IPS DF 6.9 (cell line): ENCODE measurements around the gene FBXW11.
"Not testable (repeated sequence)": the region's sequence is repeated elsewhere in the genome, so short reads cannot be mapped to it uniquely, and the experiment has no call there.

Experiments
- DNase-seq: peaks from one replicate; pipeline ENCODE4 v3.0.0-alpha.2; 2013; ENCODE audit warnings: low read depth, low spot score
- H3K27ac ChIP-seq: one replicate; pipeline ENCODE4 v1.5.1; 2013; ENCODE audit warnings: low read length, control low read depth
- H3K27me3 ChIP-seq: 2 replicates; pipeline ENCODE4 v1.6.1; 2013; ENCODE audit warnings: mild to moderate bottlenecking, low read length; ENCODE audit not compliant: control insufficient read depth, insufficient read depth
- H3K36me3 ChIP-seq: 2 replicates; pipeline ENCODE4 v1.6.1; 2013; ENCODE audit warnings: low read length; ENCODE audit not compliant: control insufficient read depth, insufficient read depth
- H3K4me1 ChIP-seq: 2 replicates; pipeline ENCODE4 v1.6.1; 2013; ENCODE audit warnings: low read length; ENCODE audit not compliant: control insufficient read depth, insufficient read depth
- H3K4me3 ChIP-seq: 2 replicates; pipeline ENCODE4 v1.5.1; 2013; ENCODE audit warnings: mild to moderate bottlenecking, low read length
- H3K9me3 ChIP-seq: 2 replicates; pipeline ENCODE4 v1.6.1; 2013; ENCODE audit warnings: low read length, inconsistent platforms; ENCODE audit not compliant: control insufficient read depth, insufficient read depth
- WGBS: extraction: QIAGEN DNeasy Blood & Tissue Kit; methylation state at CpG from one replicate; pipeline ENCODE4 v1.1.7; 2013; ENCODE audit warnings: mixed read lengths, missing lambda C conversion rate; ENCODE audit not compliant: insufficient read length, insufficient coverage; 5-methylcytosine and 5-hydroxymethylcytosine counted together

FBXW11 gene

GRCh38 chr5:171956314-171956713 is 50.1 kb downstream of the FBXW11 start:
- WGBS: no CpG with 5 or more reads among the region's 1 CpG
- no peaks in the 10 kb centered on the region for H3K9me3 ChIP-seq
- H3K27ac ChIP-seq: no peak overlapping the region
- 0 out of 2 replicates have a peak, but pooled peaks cover 3% of the 10 kb centered on the region for H3K36me3 ChIP-seq
- H3K4me1 ChIP-seq: peaks cover 7% of the 10 kb centered on the region
- H3K27me3 ChIP-seq: no peaks in the 10 kb centered on the region
- no peak overlapping the region for H3K4me3 ChIP-seq
- no peak for DNase-seq

GRCh38 chr5:171955761-171956160 is 50.7 kb downstream of the FBXW11 start:
- H3K4me1 ChIP-seq: peaks cover 7% of the 10 kb centered on the region
- H3K27me3 ChIP-seq: no peaks in the 10 kb centered on the region
- no peaks in the 10 kb centered on the region for H3K9me3 ChIP-seq
- DNase-seq: no peak
- H3K27ac ChIP-seq: no peak overlapping the region
- 0 out of 2 replicates have a peak, but pooled peaks cover 3% of the 10 kb centered on the region for H3K36me3 ChIP-seq
- WGBS: 100% methylated on average over 1 of the region's 4 CpGs
- H3K4me3 ChIP-seq: no peak overlapping the region

- Histone ChIP-seq H3K4me1 (peaks cover 7% of the 10 kb centered on the region), H3K27ac (no peak overlapping the region), H3K9me3 (no peaks in the 10 kb centered on the region), H3K27me3 (no peaks in the 10 kb centered on the region), H3K4me3 (no peak overlapping the region), H3K36me3 (no peaks in the 10 kb centered on the region)
- no peak for DNase-seq
- no CpG with 5 or more reads among the region's 1 CpG for WGBS
Observed at GRCh38 chr5:171954721-171955120, 51.7 kb downstream of the FBXW11 start.

- Histone ChIP-seq H3K36me3 (no peaks in the 10 kb centered on the region), H3K27ac (no peak overlapping the region), H3K4me1 (peaks cover 7% of the 10 kb centered on the region)
Observed at GRCh38 chr5:171953860-171954701, 52.4 kb downstream of the FBXW11 start.

GRCh38 chr5:171952021-171952420 is 54.4 kb downstream of the FBXW11 start:
- H3K27ac ChIP-seq: no peak overlapping the region
- no peak for DNase-seq
- no CpG with 5 or more reads among the region's 5 CpGs for WGBS

More at GRCh38 chr5:171953860-171954701, 52.4 kb downstream of the FBXW11 start:
- no peak for DNase-seq
- Histone ChIP-seq H3K9me3 (no peaks in the 10 kb centered on the region), H3K4me3 (no peak overlapping the region), H3K27me3 (no peaks in the 10 kb centered on the region)
- WGBS: no CpG with 5 or more reads among the region's 2 CpGs

GRCh38 chr5:171951218-171951617 is 55.2 kb downstream of the FBXW11 start:
- Histone ChIP-seq H3K36me3 (no peaks in the 10 kb centered on the region), H3K4me3 (no peak overlapping the region), H3K27me3 (no peaks in the 10 kb centered on the region), H3K9me3 (no peaks in the 10 kb centered on the region), H3K4me1 (peaks cover 3% of the 10 kb centered on the region; the same call in 1 of the 2 replicates), H3K27ac (no peak overlapping the region)
- WGBS: no CpG with 5 or more reads among the region's 4 CpGs
- no peak for DNase-seq

More at GRCh38 chr5:171952021-171952420, 54.4 kb downstream of the FBXW11 start:
- H3K36me3 ChIP-seq: no peaks in the 10 kb centered on the region
- no peaks in the 10 kb centered on the region for H3K27me3 ChIP-seq
- H3K9me3 ChIP-seq: no peaks in the 10 kb centered on the region
- H3K4me3 ChIP-seq: no peak overlapping the region
- peaks cover 2% of the 10 kb centered on the region; the same call in 1 of the 2 replicates for H3K4me1 ChIP-seq

- Histone ChIP-seq H3K36me3 (no peaks in the 10 kb centered on the region), H3K27ac (no peak overlapping the region), H3K4me3 (no peak overlapping the region), H3K9me3 (no peaks in the 10 kb centered on the region), H3K27me3 (no peaks in the 10 kb centered on the region), H3K4me1 (peaks cover 2% of the 10 kb centered on the region; the same call in 1 of the 2 replicates)
- DNase-seq: no peak
- no CpG with 5 or more reads among the region's 3 CpGs for WGBS
Observed at GRCh38 chr5:171946000-171946781, 60.2 kb downstream of the FBXW11 start.

- no peaks in the 10 kb centered on the region for H3K36me3 ChIP-seq
- H3K9me3 ChIP-seq: no peaks in the 10 kb centered on the region
- H3K27ac ChIP-seq: no peak overlapping the region
- H3K4me1 ChIP-seq: peaks cover 2% of the 10 kb centered on the region; the same call in 1 of the 2 replicates
- H3K4me3 ChIP-seq: no peak overlapping the region
- 100% methylated on average over 1 of the region's 4 CpGs for WGBS
- no peaks in the 10 kb centered on the region for H3K27me3 ChIP-seq
- no peak for DNase-seq
Observed at GRCh38 chr5:171945476-171945875, 61.0 kb downstream of the FBXW11 start.

- WGBS: no CpG with 5 or more reads among the region's 2 CpGs
- H3K36me3 ChIP-seq: no peaks in the 10 kb centered on the region
- DNase-seq: no peak
- no peak overlapping the region for H3K4me3 ChIP-seq
- H3K4me1 ChIP-seq: peaks cover 2% of the 10 kb centered on the region; the same call in 1 of the 2 replicates
- no peaks in the 10 kb centered on the region for H3K27me3 ChIP-seq
- no peak overlapping the region for H3K27ac ChIP-seq
- no peaks in the 10 kb centered on the region for H3K9me3 ChIP-seq
Observed at GRCh38 chr5:171945066-171945465, 61.4 kb downstream of the FBXW11 start.

GRCh38 chr5:171942112-171942516 is 64.3 kb downstream of the FBXW11 start:
- H3K9me3 ChIP-seq, H3K4me3 ChIP-seq, H3K4me1 ChIP-seq, DNase-seq, H3K27ac ChIP-seq, H3K36me3 ChIP-seq, H3K27me3 ChIP-seq: not testable (repeated sequence)
- no CpG with 5 or more reads among the region's 6 CpGs for WGBS
